GM12872 (cell line): ENCODE measurements around the gene ATXN7L2.

ENCODE experiments used
- TF ChIP-seq, protein P1 (sequence below): IDR thresholded peaks from 3 replicates; pipeline ENCODE4 v1.5.1; 2011; ENCODE audit warnings: low read depth, mild to moderate bottlenecking, low read length, moderate library complexity; ENCODE audit not compliant: insufficient read depth

The ATXN7L2 gene

GRCh38 chr1:109509176-109510134 is 25.8 kb downstream of the ATXN7L2 start, which contains the start of gene AMIGO1:
Gene AMIGO1, minus strand, starts transcription at chr1:109509727. Its CDS starts 815 bp downstream, at chr1:109508912.
- TF ChIP-seq, protein P1, sequence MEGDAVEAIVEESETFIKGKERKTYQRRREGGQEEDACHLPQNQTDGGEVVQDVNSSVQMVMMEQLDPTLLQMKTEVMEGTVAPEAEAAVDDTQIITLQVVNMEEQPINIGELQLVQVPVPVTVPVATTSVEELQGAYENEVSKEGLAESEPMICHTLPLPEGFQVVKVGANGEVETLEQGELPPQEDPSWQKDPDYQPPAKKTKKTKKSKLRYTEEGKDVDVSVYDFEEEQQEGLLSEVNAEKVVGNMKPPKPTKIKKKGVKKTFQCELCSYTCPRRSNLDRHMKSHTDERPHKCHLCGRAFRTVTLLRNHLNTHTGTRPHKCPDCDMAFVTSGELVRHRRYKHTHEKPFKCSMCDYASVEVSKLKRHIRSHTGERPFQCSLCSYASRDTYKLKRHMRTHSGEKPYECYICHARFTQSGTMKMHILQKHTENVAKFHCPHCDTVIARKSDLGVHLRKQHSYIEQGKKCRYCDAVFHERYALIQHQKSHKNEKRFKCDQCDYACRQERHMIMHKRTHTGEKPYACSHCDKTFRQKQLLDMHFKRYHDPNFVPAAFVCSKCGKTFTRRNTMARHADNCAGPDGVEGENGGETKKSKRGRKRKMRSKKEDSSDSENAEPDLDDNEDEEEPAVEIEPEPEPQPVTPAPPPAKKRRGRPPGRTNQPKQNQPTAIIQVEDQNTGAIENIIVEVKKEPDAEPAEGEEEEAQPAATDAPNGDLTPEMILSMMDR = no peak

DNA sequence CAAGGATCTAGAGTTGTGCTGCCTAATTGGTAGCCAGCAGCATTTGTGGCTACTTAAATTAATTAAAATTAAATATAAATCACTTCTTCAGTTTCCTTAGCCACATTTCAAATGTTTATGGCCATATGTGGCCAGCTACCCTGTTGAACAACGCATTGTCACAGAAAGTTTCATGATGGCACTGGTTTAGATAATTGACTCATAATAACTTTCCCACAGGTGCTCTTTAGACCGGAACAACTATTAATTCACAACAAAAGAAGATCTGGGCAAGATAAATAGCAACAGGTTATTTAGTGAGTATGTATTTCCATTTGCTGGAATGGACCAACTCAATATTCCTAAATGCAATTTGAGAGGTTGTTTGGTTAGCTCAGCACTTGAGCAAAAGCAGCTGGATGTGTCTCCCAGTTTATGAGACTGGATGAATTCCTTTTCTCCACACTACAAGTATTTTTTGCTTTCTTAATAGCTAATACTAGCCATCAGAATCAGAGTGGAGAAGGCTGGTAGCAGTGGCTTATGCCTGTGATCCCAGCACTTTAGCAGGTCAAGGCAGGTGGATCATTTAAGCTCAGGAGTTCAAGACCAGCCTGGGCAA is 29.5 kb downstream of the ATXN7L2 start:
- TF ChIP-seq, protein P1 = no peak

DNA sequence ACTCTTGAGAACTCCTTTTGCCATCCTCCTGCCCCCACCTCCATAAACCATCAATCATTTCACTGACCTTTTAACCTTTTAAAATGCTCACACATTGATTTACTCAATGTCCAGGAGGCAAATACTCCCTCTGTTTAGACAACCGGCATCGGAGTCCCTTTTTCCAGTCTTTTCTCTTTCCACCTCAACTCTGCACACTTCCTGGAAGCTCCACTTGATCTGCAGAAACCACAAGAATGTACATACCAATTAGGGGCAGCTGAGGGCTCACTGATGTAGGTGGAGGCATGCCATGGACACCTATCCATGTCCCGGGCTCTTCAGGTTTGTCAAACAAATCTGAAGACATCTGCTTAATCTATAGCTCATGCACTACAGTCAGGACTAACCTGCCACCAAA is 31.1 kb downstream of the ATXN7L2 start:
- TF ChIP-seq, protein P1 = no peak

- TF ChIP-seq, protein P1 = no peak
Measured at GRCh38 chr1:109516872-109517271, 33.2 kb downstream of the ATXN7L2 start.

DNA sequence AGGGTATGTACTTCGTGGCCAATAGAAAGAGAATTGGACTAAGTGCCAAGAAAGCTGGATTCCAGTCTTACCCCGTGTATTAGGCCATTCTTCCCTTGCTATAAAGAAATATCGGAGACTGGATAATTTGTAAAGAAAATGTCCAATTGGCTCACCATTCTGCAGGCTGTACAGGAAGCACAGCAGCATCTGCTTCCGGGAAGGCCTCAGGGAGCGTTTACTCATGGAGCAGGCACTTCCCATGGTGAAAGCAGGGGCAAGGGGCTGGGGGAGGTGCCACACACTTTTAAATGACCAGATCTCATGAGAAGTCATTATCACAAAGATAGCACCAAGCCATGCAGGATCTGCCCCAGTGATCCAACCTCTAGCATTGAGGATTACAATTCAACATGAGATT is 33.6 kb downstream of the ATXN7L2 start:
- TF ChIP-seq, protein P1 = no peak

- TF ChIP-seq, protein P1 = no peak
Measured at GRCh38 chr1:109521002-109521951, 37.6 kb downstream of the ATXN7L2 start.

DNA sequence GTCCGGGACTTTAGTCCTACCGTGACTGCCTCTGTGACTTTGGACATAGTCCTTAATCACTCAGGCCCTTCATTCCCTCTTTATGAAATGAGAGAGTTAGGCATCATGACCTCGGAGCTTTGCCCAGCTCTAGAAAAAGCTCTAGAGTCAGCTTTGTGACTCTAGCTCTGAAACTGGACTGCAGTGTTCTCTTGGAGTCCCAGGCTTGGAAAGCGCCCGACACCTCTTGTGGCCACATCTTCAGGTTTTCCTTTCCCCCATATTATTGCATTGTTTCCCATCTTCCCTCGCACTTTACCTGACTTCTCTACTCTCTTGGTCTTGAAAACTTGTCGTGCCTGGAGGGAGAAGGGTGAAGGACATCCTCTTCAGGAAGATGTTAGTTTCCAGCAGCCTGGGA is 38.3 kb downstream of the ATXN7L2 start:
- TF ChIP-seq, protein P1 = no peak
